Cardiac muscle cell (in vitro differentiated cells and primary cell): ENCODE data around the gene COQ2. TPM values are rescaled to one million over a fixed set of nuclear protein-coding genes. Genes with fewer than 3 reads are reported as not detected.

Source experiments
- DNase-seq, 2 donors: peaks; one replicate each; pipeline versions ENCODE4 v3.0.0 to v3.0.0-alpha.2; 2010 to 2017; ENCODE audit warnings: low read depth in 1 of 2, low spot score in 1 of 2
- H3K27ac ChIP-seq: fragments of 200-600 bp; sonication (generic); 2 replicates; pipeline ENCODE4 v1.5.1; 2016
- H3K27me3 ChIP-seq: fragments of 200-600 bp; sonication (generic); 2 replicates; pipeline ENCODE4 v1.6.0; 2016; ENCODE audit warnings: control low read depth
- H3K36me3 ChIP-seq: fragments of 200-600 bp; sonication (generic); 2 replicates; pipeline ENCODE4 v1.5.1; 2016; ENCODE audit warnings: control low read depth
- H3K4me1 ChIP-seq: fragments of 200-600 bp; sonication (generic); 2 replicates; pipeline ENCODE4 v1.8.1; 2017; ENCODE audit warnings: low read depth, mild to moderate bottlenecking, mixed run types
- H3K4me3 ChIP-seq: fragments of 200-600 bp; sonication (generic); 2 replicates; pipeline ENCODE4 v1.5.1; 2016; ENCODE audit warnings: mild to moderate bottlenecking
- H3K9me3 ChIP-seq: fragments of 200-600 bp; sonication (generic); 2 replicates; pipeline ENCODE4 v1.5.1; 2017; ENCODE audit warnings: low read depth, mild to moderate bottlenecking, control low read depth
- polyA plus RNA-seq: library from polyadenylated mRNA; unstranded; fragments of >200 nt; fragmentation: Nextera tagmentation; extraction: Ambion mirVana; gene quantifications from 2 replicates; pipeline ENCODE4 v1.2.1, GENCODE V29; 2016
- total RNA-seq: library from RNA; depleted of rRNA; stranded (reverse); fragments of >200 nt; gene quantifications from 2 replicates; pipeline ENCODE4 v1.2.3, GENCODE V29; 2016
- TF ChIP-seq, protein P1 (sequence below): IDR thresholded peaks from 2 replicates; pipeline ENCODE4 v1.5.1; 2012; ENCODE audit warnings: low read depth, mild to moderate bottlenecking, low read length

The COQ2 gene
- total and polyA plus RNA-seq, 2 experiments from 2014 or later: 6.1 to 20.0 TPM

GRCh38 chr4:83216959-83217683 is 67.5 kb downstream of the COQ2 start:
- H3K27ac ChIP-seq: no peak overlapping the region
- no peaks in the 10 kb centered on the region for H3K27me3 ChIP-seq
- H3K36me3 ChIP-seq: no peaks in the 10 kb centered on the region
- H3K9me3 ChIP-seq: no peaks in the 10 kb centered on the region
- TF ChIP-seq, protein P1, sequence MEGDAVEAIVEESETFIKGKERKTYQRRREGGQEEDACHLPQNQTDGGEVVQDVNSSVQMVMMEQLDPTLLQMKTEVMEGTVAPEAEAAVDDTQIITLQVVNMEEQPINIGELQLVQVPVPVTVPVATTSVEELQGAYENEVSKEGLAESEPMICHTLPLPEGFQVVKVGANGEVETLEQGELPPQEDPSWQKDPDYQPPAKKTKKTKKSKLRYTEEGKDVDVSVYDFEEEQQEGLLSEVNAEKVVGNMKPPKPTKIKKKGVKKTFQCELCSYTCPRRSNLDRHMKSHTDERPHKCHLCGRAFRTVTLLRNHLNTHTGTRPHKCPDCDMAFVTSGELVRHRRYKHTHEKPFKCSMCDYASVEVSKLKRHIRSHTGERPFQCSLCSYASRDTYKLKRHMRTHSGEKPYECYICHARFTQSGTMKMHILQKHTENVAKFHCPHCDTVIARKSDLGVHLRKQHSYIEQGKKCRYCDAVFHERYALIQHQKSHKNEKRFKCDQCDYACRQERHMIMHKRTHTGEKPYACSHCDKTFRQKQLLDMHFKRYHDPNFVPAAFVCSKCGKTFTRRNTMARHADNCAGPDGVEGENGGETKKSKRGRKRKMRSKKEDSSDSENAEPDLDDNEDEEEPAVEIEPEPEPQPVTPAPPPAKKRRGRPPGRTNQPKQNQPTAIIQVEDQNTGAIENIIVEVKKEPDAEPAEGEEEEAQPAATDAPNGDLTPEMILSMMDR: no peak
- no peak overlapping the region for H3K4me3 ChIP-seq
- H3K4me1 ChIP-seq: no peaks in the 10 kb centered on the region
- DNase-seq: no peak

DNA sequence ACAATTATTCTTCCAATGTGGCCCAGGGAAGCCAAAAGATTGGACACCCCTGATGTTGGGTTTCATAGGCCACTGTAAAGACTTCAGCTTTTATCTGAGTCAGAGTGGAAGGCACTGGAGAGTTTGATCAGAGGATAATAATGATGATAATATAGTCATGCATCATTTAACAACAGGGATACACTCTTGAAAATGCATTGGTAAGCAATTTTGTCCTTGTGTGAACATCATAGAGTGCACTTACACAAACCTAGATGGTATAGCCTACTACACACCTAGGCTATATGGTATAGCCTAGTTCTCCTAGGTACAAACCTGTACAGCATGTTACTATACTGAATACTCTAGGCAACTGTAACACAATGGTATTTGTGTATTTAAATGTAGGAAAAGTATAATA is 70.5 kb downstream of the COQ2 start:
- no peak for DNase-seq
- H3K27me3 ChIP-seq: no peaks in the 10 kb centered on the region
- TF ChIP-seq, protein P1: no peak
- no peaks in the 10 kb centered on the region for H3K9me3 ChIP-seq
- no peak overlapping the region for H3K4me3 ChIP-seq
- H3K4me1 ChIP-seq: no peaks in the 10 kb centered on the region
- no peak overlapping the region for H3K27ac ChIP-seq
- no peaks in the 10 kb centered on the region for H3K36me3 ChIP-seq

Other genes starting within 250 kb of the COQ2 start
- 39.9 and 45.7 TPM in 2 replicates for gene COPS4, start 249.6 kb downstream of the COQ2 start, total RNA-seq
- gene COPS4, start 249.6 kb downstream of the COQ2 start, polyA plus RNA-seq: 78.7 and 101 TPM in 2 replicates
- not detected in 2 replicates for gene PLAC8, start 170.1 kb downstream of the COQ2 start, total RNA-seq
- gene PLAC8, start 170.1 kb downstream of the COQ2 start, polyA plus RNA-seq: 0.21 and 1.9 TPM in 2 replicates
- 0.06 TPM in 1 of 2 replicates, not detected in the other for gene HPSE, start 50.0 kb upstream of the COQ2 start, total RNA-seq
- gene HPSE, start 50.0 kb upstream of the COQ2 start, polyA plus RNA-seq: not detected in 2 replicates
- 15.3 and 20.5 TPM in 2 replicates for gene HELQ, start 171.0 kb upstream of the COQ2 start, total RNA-seq
- 12.6 and 17.9 TPM in 2 replicates for gene HELQ, start 171.0 kb upstream of the COQ2 start, polyA plus RNA-seq
- gene MRPS18C, start 171.3 kb upstream of the COQ2 start, total RNA-seq: 14.6 and 51.4 TPM in 2 replicates
- 114 and 116 TPM in 2 replicates for gene MRPS18C, start 171.3 kb upstream of the COQ2 start, polyA plus RNA-seq
- 8.9 and 14.6 TPM in 2 replicates for gene ABRAXAS1, start 200.3 kb upstream of the COQ2 start, total RNA-seq
- gene ABRAXAS1, start 200.3 kb upstream of the COQ2 start, polyA plus RNA-seq: 5.1 and 8.5 TPM in 2 replicates